ENCODE measurements around the gene GGT6.

GGT6 gene

GRCh38 chr17:4537451-4538235 lies 22.7 kb downstream of the GGT6 start:
- no peak for DNase-seq (ENCODE audit: low read depth)

GRCh38 chr17:4536742-4537411 lies 23.5 kb downstream of the GGT6 start:
- DNase-seq (ENCODE audit: low read depth), result no peak

GRCh38 chr17:4536259-4536741 lies 24.1 kb downstream of the GGT6 start:
- DNase-seq (ENCODE audit: low read depth), result no peak

GRCh38 chr17:4535667-4536258 lies 24.6 kb downstream of the GGT6 start:
- no peak for DNase-seq (ENCODE audit: low read depth)

- no peak for DNase-seq (ENCODE audit: low read depth)
These were observed 25.3 kb downstream of the GGT6 start for GRCh38 chr17:4534928-4535666.

GRCh38 chr17:4534515-4534914 lies 25.9 kb downstream of the GGT6 start:
- no peak for DNase-seq (ENCODE audit: low read depth)

GRCh38 chr17:4533523-4534504 lies 26.6 kb downstream of the GGT6 start:
- no peak for DNase-seq (ENCODE audit: low read depth)

- no peak for DNase-seq (ENCODE audit: low read depth)
These were observed 27.4 kb downstream of the GGT6 start for GRCh38 chr17:4532860-4533522.

- no peak for DNase-seq (ENCODE audit: low read depth)
These were observed 28.2 kb downstream of the GGT6 start for GRCh38 chr17:4531988-4532736.

GRCh38 chr17:4530799-4531730 lies 29.3 kb downstream of the GGT6 start:
- DNase-seq (ENCODE audit: low read depth), result no peak

- no peak for DNase-seq (ENCODE audit: low read depth)
These were observed 30.7 kb downstream of the GGT6 start for GRCh38 chr17:4529533-4530152.

GRCh38 chr17:4527566-4528125 lies 32.7 kb downstream of the GGT6 start:
- no peak for DNase-seq (ENCODE audit: low read depth)

GRCh38 chr17:4527134-4527533 lies 33.2 kb downstream of the GGT6 start:
- DNase-seq (ENCODE audit: low read depth), result no peak

- no peak for DNase-seq (ENCODE audit: low read depth)
These were observed 34.5 kb downstream of the GGT6 start for GRCh38 chr17:4525691-4526397.

- no peak for DNase-seq (ENCODE audit: low read depth)
These were observed 36.4 kb downstream of the GGT6 start for GRCh38 chr17:4523946-4524345.

- no peak for DNase-seq (ENCODE audit: low read depth)
These were observed 37.7 kb downstream of the GGT6 start for GRCh38 chr17:4522661-4523060.

- no peak for DNase-seq (ENCODE audit: low read depth)
These were observed 39.3 kb downstream of the GGT6 start for GRCh38 chr17:4520894-4521600.
